ENCODE results near the gene ZNF646. TPM values are rescaled to one million over a fixed set of nuclear protein-coding genes. Genes with fewer than 3 reads are reported as not detected.

The ZNF646 gene
- total and polyA plus RNA-seq, 2 of the 13 experiments (the other 11 are each of a cell fraction or from before 2014, with no cell fraction given): 3.4 to 10.9 TPM

- TF ChIP-seq TFAP4 (IDR thresholded peaks at IDR 0.05; ENCODE audit: borderline replicate concordance, low read depth) (peak; percentile 68; the same call in 1 of the 2 replicates), AGO2 (optimal IDR thresholded peaks at IDR 0.05; ENCODE audit: low read depth, low read length) (no peak), ZBTB7B (CRISPR knock-in tag; IDR thresholded peaks at IDR 0.05) (no peak), ARNT (IDR thresholded peaks at IDR 0.05) (no peak), ZNF232 (CRISPR knock-in tag; IDR thresholded peaks at IDR 0.05; ENCODE audit: borderline replicate concordance) (no peak), YY1 (IDR thresholded peaks at IDR 0.05; ENCODE audit: insufficient read depth, insufficient replicate concordance, low read depth, low read length) (no peak), ZNF576 (CRISPR knock-in tag; IDR thresholded peaks at IDR 0.05) (no peak), NFYC (CRISPR knock-in tag; IDR thresholded peaks at IDR 0.05) (no peak), ATF7 (IDR thresholded peaks at IDR 0.05) (no peak), ATF7 (CRISPR knock-in tag; IDR thresholded peaks at IDR 0.05) (no peak), HOMEZ (CRISPR knock-in tag; IDR thresholded peaks at IDR 0.05; ENCODE audit: low read depth) (peak; percentile 62; the same call in 1 of the 2 replicates), ZNF264 (CRISPR knock-in tag; IDR thresholded peaks at IDR 0.05) (no peak), ZNF569 (CRISPR knock-in tag; IDR thresholded peaks at IDR 0.05; ENCODE audit: borderline replicate concordance) (no peak), ZNF83 (CRISPR knock-in tag; IDR thresholded peaks at IDR 0.05; ENCODE audit: borderline replicate concordance) (no peak), ZNF329 (CRISPR knock-in tag; IDR thresholded peaks at IDR 0.05; ENCODE audit: low read depth) (no peak), E2F5 (CRISPR knock-in tag; conservative IDR thresholded peaks at IDR 0.05) (no peak), NR3C1 (CRISPR knock-in tag; IDR thresholded peaks at IDR 0.05) (no peak), NFKB2 (CRISPR knock-in tag; IDR thresholded peaks at IDR 0.05; ENCODE audit: borderline replicate concordance) (0 out of 2 replicates have a peak, but pooled peaks have one; percentile 34), PLSCR1 (CRISPR knock-in tag; IDR thresholded peaks at IDR 0.05; ENCODE audit: borderline replicate concordance) (no peak), ESRRA (CRISPR knock-in tag; IDR thresholded peaks at IDR 0.05; ENCODE audit: low read depth) (no peak), HNRNPH1 (optimal IDR thresholded peaks at IDR 0.05; ENCODE audit: low read depth, low read length) (no peak), ZNF124 (CRISPR knock-in tag; IDR thresholded peaks at IDR 0.05) (no peak), HDAC2 (CRISPR knock-in tag; IDR thresholded peaks at IDR 0.05) (no peak), SALL1 (CRISPR knock-in tag; IDR thresholded peaks at IDR 0.05) (no peak), FOXM1 (CRISPR knock-in tag; IDR thresholded peaks at IDR 0.05) (no peak), SP5 (CRISPR knock-in tag; IDR thresholded peaks at IDR 0.05; ENCODE audit: borderline replicate concordance, low read depth) (peak; percentile 52; the same call in 1 of the 2 replicates), NFE2L2 (IDR thresholded peaks at IDR 0.05; ENCODE audit: low read length) (no peak), PBX2 (CRISPR knock-in tag; IDR thresholded peaks at IDR 0.05) (no peak)
Measured at GRCh38 chr16:31093132-31093703, 19.0 kb downstream of the ZNF646 start (continued).
